Endothelial cell (in vitro differentiated cells): ENCODE data around the gene JAG2. TPM values are rescaled to one million over a fixed set of nuclear protein-coding genes. Genes with fewer than 3 reads are reported as not detected.
A peak's percentile ranks its signal among the peaks of the same experiment; 100 is the strongest.

Source experiments
- DNase-seq: peaks from one replicate; pipeline ENCODE4 v3.0.0; 2021; ENCODE audit warnings: low spot score
- H3K27ac Mint-ChIP-seq: one replicate; pipeline ENCODE4 v1.8.0; 2021; ENCODE audit warnings: mixed read lengths, inconsistent platforms; ENCODE audit not compliant: unreplicated experiment
- H3K27me3 Mint-ChIP-seq: one replicate; pipeline ENCODE4 v1.8.0; 2021; ENCODE audit warnings: mild to moderate bottlenecking, moderate library complexity, mixed read lengths, inconsistent platforms; ENCODE audit not compliant: unreplicated experiment
- H3K36me3 Mint-ChIP-seq: one replicate; pipeline ENCODE4 v1.8.0; 2021; ENCODE audit warnings: mild to moderate bottlenecking, low read depth, mixed read lengths, inconsistent platforms; ENCODE audit not compliant: unreplicated experiment
- H3K4me1 Mint-ChIP-seq: one replicate; pipeline ENCODE4 v1.8.0; 2021; ENCODE audit warnings: mild to moderate bottlenecking, mixed read lengths, inconsistent platforms; ENCODE audit not compliant: unreplicated experiment
- H3K4me3 Mint-ChIP-seq: one replicate; pipeline ENCODE4 v1.8.0; 2021; ENCODE audit warnings: mild to moderate bottlenecking, mixed read lengths, inconsistent platforms; ENCODE audit not compliant: unreplicated experiment
- H3K9me3 Mint-ChIP-seq: one replicate; pipeline ENCODE4 v1.8.0; 2021; ENCODE audit warnings: mixed read lengths, inconsistent platforms; ENCODE audit not compliant: unreplicated experiment
- CTCF ChIP-seq: fragments of 200-600 bp; sonication (generic); IDR thresholded peaks from one replicate; pipeline ENCODE4 v1.5.0; 2021; ENCODE audit warnings: antibody characterized with exemption; ENCODE audit not compliant: unreplicated experiment
- total RNA-seq: library from RNA; stranded (reverse); fragmentation: NEBNext Ultra II Directional; extraction: Animal tissue kit (Norgen Biotek cat#: 25700); gene quantifications from one replicate; pipeline ENCODE4 v1.2.1, GENCODE V29; 2021; ENCODE audit not compliant: unreplicated experiment

Gene JAG2
- total RNA-seq, 1 donor from 2014 or later = 280 TPM

DNA sequence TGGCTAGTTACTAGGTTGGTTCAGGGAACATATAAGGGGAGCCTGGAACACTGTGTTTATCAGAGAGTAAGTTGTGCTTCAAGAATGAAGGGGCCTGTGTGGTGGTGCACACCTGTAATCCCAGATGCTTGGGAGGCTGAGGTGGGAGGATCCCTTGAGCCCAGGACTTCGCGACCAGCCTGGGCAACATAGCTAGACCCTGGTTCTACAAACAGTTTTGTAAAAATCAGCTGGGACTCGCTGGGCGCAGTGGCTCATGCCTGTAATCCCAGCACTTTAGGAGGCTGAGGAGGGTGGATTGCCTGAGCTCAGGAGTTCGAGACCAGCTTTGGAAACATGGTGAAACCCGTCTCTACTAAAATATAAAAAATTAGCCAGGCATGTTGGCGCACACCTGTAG is 61.2 kb downstream of the JAG2 start:
- H3K36me3 Mint-ChIP-seq = peaks cover 20% of the 10 kb centered on the region
- no peaks in the 10 kb centered on the region for H3K9me3 Mint-ChIP-seq
- H3K4me1 Mint-ChIP-seq = peaks cover 42% of the 10 kb centered on the region
- peaks cover 10% of the 10 kb centered on the region for H3K27me3 Mint-ChIP-seq
- peak overlapping the region; percentile 98 for H3K27ac Mint-ChIP-seq
- no peak for DNase-seq
- peak overlapping the region; percentile 23 for H3K4me3 Mint-ChIP-seq
- no peak for TF ChIP-seq CTCF

GRCh38 chr14:105105158-105105557 is 63.4 kb downstream of the JAG2 start:
- H3K9me3 Mint-ChIP-seq = peaks cover 2% of the 10 kb centered on the region
- peak overlapping the region; percentile 99 for H3K27ac Mint-ChIP-seq
- H3K4me1 Mint-ChIP-seq = peaks cover 47% of the 10 kb centered on the region
- no peak for TF ChIP-seq CTCF
- peak overlapping the region; percentile 48 for H3K4me3 Mint-ChIP-seq
- DNase-seq = no peak
- peaks cover 29% of the 10 kb centered on the region for H3K36me3 Mint-ChIP-seq
- peaks cover 11% of the 10 kb centered on the region for H3K27me3 Mint-ChIP-seq

DNA sequence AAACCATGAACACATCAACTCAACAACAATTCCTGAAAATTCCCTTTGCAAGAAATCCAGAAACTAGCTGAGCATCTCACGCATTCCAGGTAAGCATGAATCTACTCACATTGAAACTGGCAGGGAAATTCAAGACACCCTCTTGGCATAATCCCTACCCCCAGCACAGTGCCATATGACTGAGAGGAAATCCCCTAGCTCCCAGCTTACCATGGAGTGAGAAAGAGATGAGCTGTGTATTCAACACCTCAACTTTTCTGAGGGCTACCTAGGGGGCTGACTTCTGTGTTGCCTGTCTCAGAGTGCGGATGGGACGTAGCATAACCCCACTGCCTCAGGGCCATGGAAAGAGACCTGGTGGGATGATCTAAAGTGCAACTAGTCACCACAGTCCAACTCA is 65.7 kb downstream of the JAG2 start:
- H3K4me1 Mint-ChIP-seq = peaks cover 40% of the 10 kb centered on the region
- H3K27me3 Mint-ChIP-seq = peaks cover 18% of the 10 kb centered on the region
- peak overlapping the region; percentile 37 for H3K4me3 Mint-ChIP-seq
- H3K36me3 Mint-ChIP-seq = peaks cover 40% of the 10 kb centered on the region
- H3K27ac Mint-ChIP-seq = peak overlapping the region; percentile 66
- no peak for DNase-seq
- TF ChIP-seq CTCF = no peak
- H3K9me3 Mint-ChIP-seq = peaks cover 21% of the 10 kb centered on the region

- Mint-ChIP-seq H3K27ac (no peak overlapping the region), H3K36me3 (peaks cover 40% of the 10 kb centered on the region), H3K9me3 (peaks cover 21% of the 10 kb centered on the region), H3K4me1 (peaks cover 38% of the 10 kb centered on the region), H3K4me3 (no peak overlapping the region), H3K27me3 (peaks cover 18% of the 10 kb centered on the region)
- no peak for DNase-seq
- no peak for TF ChIP-seq CTCF
Measured at GRCh38 chr14:105102361-105102870, 66.2 kb downstream of the JAG2 start.

DNA sequence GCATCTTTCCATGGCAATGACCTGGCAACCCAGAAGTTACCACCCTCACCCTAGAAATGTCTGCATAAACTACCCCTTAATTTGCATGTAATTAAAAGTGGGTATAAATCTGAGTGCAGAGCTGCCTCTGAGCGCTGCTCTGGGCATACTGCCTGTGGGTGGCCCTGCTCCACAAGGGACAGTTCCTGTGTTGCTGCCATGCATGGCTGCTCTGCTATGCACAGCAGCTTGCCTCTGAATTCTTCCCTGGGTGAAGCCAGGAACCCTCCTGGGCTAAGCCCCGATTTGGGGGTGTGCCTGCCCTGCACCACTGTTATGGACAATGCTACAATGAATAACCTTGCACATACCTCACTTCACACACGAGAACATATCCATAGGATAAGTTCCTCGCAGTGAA is 67.7 kb downstream of the JAG2 start:
- Mint-ChIP-seq H3K9me3 (peaks cover 21% of the 10 kb centered on the region), H3K36me3 (peaks cover 43% of the 10 kb centered on the region), H3K27ac (no peak overlapping the region), H3K4me3 (no peak overlapping the region), H3K27me3 (peaks cover 19% of the 10 kb centered on the region), H3K4me1 (peaks cover 30% of the 10 kb centered on the region)
- DNase-seq = no peak
- no peak for TF ChIP-seq CTCF
